H1 (cell line): ENCODE data around the gene PRR29. TPM values are rescaled to one million over a fixed set of nuclear protein-coding genes. Genes with fewer than 3 reads are reported as not detected.

Experiments used
- CTCF ChIA-PET: fragments of 300-600 bp; sonication (Branson Sonifier 250); formaldehyde crosslinking; loops from one replicate; lab custom pipeline; 2021; ENCODE audit not compliant: partially characterized antibody; lab: Charles Lee
- POLR2A ChIA-PET: fragments of 300-600 bp; sonication (Branson Sonifier 250); formaldehyde crosslinking; loops from one replicate; lab custom pipeline; 2021; ENCODE audit warnings: inconsistent platforms; ENCODE audit not compliant: partially characterized antibody; lab: Charles Lee
- DNase-seq, 2 experiments: peaks; one replicate each; pipeline versions ENCODE4 v3.0.0 to v3.0.0-alpha.2; 2010 to 2022; ENCODE audit warnings: low spot score in 2 of 2, low read depth in 1 of 2, mixed read lengths in 1 of 2
- FAIRE-seq: peaks from 2 replicates; lab custom pipeline; 2011; peaks lifted over from hg19 to GRCh38; lab: Jason Lieb, UNC
- H2AFZ ChIP-seq: 2 replicates; pipeline ENCODE4 v1.8.1; 2012; ENCODE audit warnings: low read length, inconsistent platforms
- H2AK5ac ChIP-seq: 2 replicates; pipeline ENCODE4 v1.6.1; 2013; ENCODE audit warnings: low read depth, low read length
- H2BK120ac ChIP-seq: replicated peaks from 2 replicates; pipeline ENCODE3; 2013; ENCODE audit warnings: low read depth, low read length, inconsistent platforms
- H2BK12ac ChIP-seq: 2 replicates; pipeline ENCODE4 v1.6.1; 2013; ENCODE audit warnings: low read depth, low read length
- H2BK15ac ChIP-seq: 2 replicates; pipeline ENCODE4 v1.6.1; 2013; ENCODE audit warnings: low read length
- H2BK20ac ChIP-seq: 2 replicates; pipeline ENCODE4 v1.6.1; 2013; ENCODE audit warnings: low read length
- H2BK5ac ChIP-seq: 2 replicates; pipeline ENCODE4 v1.6.1; 2013; ENCODE audit warnings: low read depth, low read length
- H3K14ac ChIP-seq: 2 replicates; pipeline ENCODE4 v1.6.1; 2013; ENCODE audit warnings: inconsistent platforms; ENCODE audit not compliant: insufficient read length
- H3K18ac ChIP-seq: 2 replicates; pipeline ENCODE4 v1.6.1; 2013; ENCODE audit warnings: low read length; ENCODE audit errors: extremely low read depth
- H3K23ac ChIP-seq: 2 replicates; pipeline ENCODE4 v1.6.1; 2013; ENCODE audit warnings: inconsistent platforms; ENCODE audit not compliant: insufficient read length
- H3K23me2 ChIP-seq: 2 replicates; pipeline ENCODE4 v1.6.1; 2013; ENCODE audit warnings: low read depth, low read length
- H3K27ac ChIP-seq: 2 replicates; pipeline ENCODE4 v1.6.1; 2011; ENCODE audit warnings: low read depth, low read length, inconsistent platforms
- H3K27me3 ChIP-seq, 4 experiments: replicated peaks in 1 of 4; 1 replicate in 1 of 4; 2 replicates in 3 of 4; pipeline versions ENCODE4 v1.6.1 to v1.8.1; 2011 to 2013; ENCODE audit warnings: low read length in 3 of 4, mild to moderate bottlenecking in 3 of 4, inconsistent platforms in 2 of 4, mixed read lengths in 2 of 4, moderate library complexity in 1 of 4; ENCODE audit not compliant: control insufficient read depth in 3 of 4, insufficient read depth in 3 of 4; ENCODE audit errors: extremely low read depth in 1 of 4
- H3K36me3 ChIP-seq, 4 experiments: 2 replicates each; pipeline versions ENCODE4 v1.6.1 to v1.8.1; 2011 to 2013; ENCODE audit warnings: mild to moderate bottlenecking in 4 of 4, low read length in 3 of 4, moderate library complexity in 2 of 4, control low read depth in 1 of 4, inconsistent platforms in 1 of 4; ENCODE audit not compliant: insufficient read depth in 4 of 4, control insufficient read depth in 2 of 4
- H3K4ac ChIP-seq: replicated peaks from 2 replicates; pipeline ENCODE3; 2013; ENCODE audit warnings: low read length, low read depth, mixed read lengths, inconsistent platforms; ENCODE audit not compliant: insufficient read length
- H3K4me1 ChIP-seq, 4 experiments: replicated peaks in 1 of 4; 1 replicate in 1 of 4; 2 replicates in 3 of 4; pipeline versions ENCODE4 v1.6.1 to v1.8.1; 2011 to 2013; ENCODE audit warnings: low read length in 3 of 4, inconsistent platforms in 2 of 4, mixed read lengths in 1 of 4; ENCODE audit not compliant: insufficient read depth in 4 of 4, control insufficient read depth in 3 of 4
- H3K4me2 ChIP-seq, 2 experiments: 2 replicates each; pipeline versions ENCODE4 v1.6.1 to v1.8.1; 2011 to 2013; ENCODE audit warnings: low read depth in 2 of 2, low read length in 2 of 2, control low read depth in 1 of 2, inconsistent platforms in 1 of 2, mild to moderate bottlenecking in 1 of 2; ENCODE audit not compliant: insufficient read depth in 1 of 2
- H3K4me3 ChIP-seq, 4 experiments: fragments of 200-600, 300-600 bp in 1 of 4; sonication (generic), shearing (Covaris generic), sonication (Bioruptor Twin) in 1 of 4; 2 replicates each; pipeline versions ENCODE4 v1.5.1 to v1.8.1; 2011 to 2016; ENCODE audit warnings: low read length in 4 of 4, low read depth in 3 of 4, control low read depth in 2 of 4, inconsistent platforms in 2 of 4, mild to moderate bottlenecking in 2 of 4, mixed read lengths in 1 of 4, moderate library complexity in 1 of 4; ENCODE audit not compliant: insufficient read depth in 2 of 4; ENCODE audit errors: extremely low read depth in 1 of 4
- H3K56ac ChIP-seq: replicated peaks from 2 replicates; pipeline ENCODE3; 2013; ENCODE audit warnings: low read depth, mild to moderate bottlenecking, mixed read lengths, low read length, inconsistent platforms; ENCODE audit not compliant: insufficient read length
- H3K79me1 ChIP-seq: 2 replicates; pipeline ENCODE4 v1.6.1; 2013; ENCODE audit warnings: low read depth, low read length, control low read depth
- H3K79me2 ChIP-seq, 2 experiments: 2 replicates each; pipeline versions ENCODE4 v1.6.1 to v1.8.1; 2012 to 2013; ENCODE audit warnings: low read length in 2 of 2, mild to moderate bottlenecking in 2 of 2, inconsistent platforms in 1 of 2; ENCODE audit not compliant: insufficient read depth in 2 of 2, control insufficient read depth in 1 of 2
- H3K9ac ChIP-seq, 4 experiments: replicated peaks in 1 of 4; 1 replicate in 1 of 4; 2 replicates in 3 of 4; pipeline versions ENCODE4 v1.6.1 to v1.8.1; 2011 to 2013; ENCODE audit warnings: low read depth in 3 of 4, low read length in 3 of 4, control low read depth in 2 of 4, mild to moderate bottlenecking in 2 of 4, moderate library complexity in 2 of 4, inconsistent platforms in 1 of 4; ENCODE audit errors: extremely low read depth in 1 of 4
- H3K9me3 ChIP-seq, 2 experiments: 2 replicates each; pipeline versions ENCODE4 v1.6.1 to v1.8.1; 2012 to 2013; ENCODE audit warnings: mild to moderate bottlenecking in 2 of 2, moderate library complexity in 2 of 2, control low read depth in 1 of 2, inconsistent platforms in 1 of 2, low read depth in 1 of 2, low read length in 1 of 2, mixed read lengths in 1 of 2; ENCODE audit not compliant: insufficient read depth in 2 of 2
- H4K20me1 ChIP-seq, 2 experiments: replicated peaks in 1 of 2; 2 replicates each; pipeline versions ENCODE3 to v1.8.1; 2011 to 2013; ENCODE audit warnings: inconsistent platforms in 2 of 2, low read length in 2 of 2, mild to moderate bottlenecking in 1 of 2; ENCODE audit not compliant: insufficient read depth in 2 of 2, control insufficient read depth in 1 of 2
- H4K5ac ChIP-seq: 2 replicates; pipeline ENCODE4 v1.6.1; 2013; ENCODE audit warnings: low read length, low read depth, mixed read lengths, inconsistent platforms; ENCODE audit not compliant: insufficient read length
- H4K8ac ChIP-seq: 2 replicates; pipeline ENCODE4 v1.8.0; 2013; ENCODE audit warnings: mild to moderate bottlenecking, moderate library complexity, low read length, inconsistent platforms; ENCODE audit not compliant: insufficient read depth; ENCODE audit errors: extremely low read depth
- H4K91ac ChIP-seq: replicated peaks from 2 replicates; pipeline ENCODE3; 2013; ENCODE audit warnings: low read length, mixed read lengths, inconsistent platforms; ENCODE audit not compliant: insufficient read length
- ASH2L ChIP-seq: fragments of 200-600, 300-600 bp; sonication (generic); IDR thresholded peaks from one replicate; pipeline ENCODE4 v1.7.1; 2017; ENCODE audit warnings: low read length
- CEBPB ChIP-seq: IDR thresholded peaks from 2 replicates; pipeline ENCODE4 v1.6.1; 2012; ENCODE audit warnings: low read depth, low read length
- E2F6 ChIP-seq: IDR thresholded peaks from 2 replicates; pipeline ENCODE4 v1.6.1; 2012; ENCODE audit warnings: inconsistent platforms
- JUN ChIP-seq: IDR thresholded peaks from 2 replicates; pipeline ENCODE4 v1.6.1; 2011; ENCODE audit warnings: low read depth, mild to moderate bottlenecking, improper control_type of control experiment, low read length
- KDM5A ChIP-seq: fragments of 200-600 bp; IDR thresholded peaks from 2 replicates; pipeline ENCODE4 v1.7.1; 2012; ENCODE audit warnings: mild to moderate bottlenecking, low read length, inconsistent platforms, mixed read lengths
- MAFK ChIP-seq: IDR thresholded peaks from 2 replicates; pipeline ENCODE4 v1.6.1; 2012; ENCODE audit warnings: low read depth, mild to moderate bottlenecking, improper control_type of control experiment, low read length
- PHF8 ChIP-seq: fragments of 200-600 bp; sonication (generic); conservative IDR thresholded peaks from 2 replicates; pipeline ENCODE4 v1.7.1; 2012; ENCODE audit warnings: low read depth, mild to moderate bottlenecking, inconsistent platforms, low read length, moderate library complexity
- POLR2A ChIP-seq, 2 experiments: IDR thresholded peaks; 1 replicate in 1 of 2; 2 replicates in 1 of 2; pipeline ENCODE4 v1.6.1; 2011; ENCODE audit warnings: low read depth in 2 of 2, low read length in 2 of 2, mild to moderate bottlenecking in 2 of 2; ENCODE audit errors: control extremely low read depth in 1 of 2
- RNF2 ChIP-seq: fragments of 200-900, 300-1000 bp; sonication (generic); IDR thresholded peaks from 2 replicates; pipeline ENCODE4 v1.7.1; 2016; ENCODE audit warnings: borderline replicate concordance, low read depth, mild to moderate bottlenecking, antibody characterized with exemption, low read length; ENCODE audit not compliant: poor library complexity, severe bottlenecking; ENCODE audit errors: missing control alignments
- WGBS, 2 experiments: shearing (Covaris generic) in 1 of 2; methylation state at CpG; one replicate each; pipeline versions ENCODE4 v1.1.6 to v1.1.7; 2013 to 2015; ENCODE audit warnings: low lambda C conversion rate in 2 of 2, mixed read lengths in 2 of 2, inconsistent platforms in 1 of 2, low coverage in 1 of 2, missing lambda C conversion rate in 1 of 2; ENCODE audit not compliant: insufficient replicate concordance in 2 of 2, insufficient coverage in 1 of 2, insufficient read length in 1 of 2; ENCODE audit errors: extremely low coverage in 1 of 2, missing lambda C conversion rate in 1 of 2; 5-methylcytosine and 5-hydroxymethylcytosine counted together
- polyA plus RNA-seq, 7 experiments: library from polyadenylated mRNA; depleted of rRNA in 3 of 7; stranded (reverse) in 5 of 7; unstranded in 2 of 7; fragments of >200 nt in 5 of 7; fragments of 200-250 nt in 2 of 7; gene quantifications; 1 replicate in 5 of 7; 2 replicates in 1 of 7; 4 replicates in 1 of 7; pipeline versions ENCODE4 v1.2.1 to v1.2.3, GENCODE V29; 2011 to 2013; ENCODE audit warnings: missing spikeins in 2 of 7, mixed read lengths in 2 of 7
- total RNA-seq: library from RNA; stranded (reverse); fragmentation: NEBNext Ultra II Directional; extraction: Animal tissue kit (Norgen Biotek cat#: 25700); gene quantifications from 2 replicates; pipeline ENCODE4 v1.2.1, GENCODE V29; 2021

PRR29 gene
- total and polyA plus RNA-seq, 2 of the 8 experiments (the other 6 are each of a cell fraction or from before 2014, with no cell fraction given), result 0.67 to 0.83 TPM

GRCh38 chr17:64006361-64007088 is 8.4 kb downstream of the PRR29 start:
- Histone ChIP-seq H3K4ac (no peak overlapping the region), H3K23me2 (no peaks in the 10 kb centered on the region), H4K5ac (no peak overlapping the region), H3K4me2 (no peak overlapping the region), H2AFZ (no peak overlapping the region), H3K36me3 (no peaks in the 10 kb centered on the region), H3K79me1 (no peaks in the 10 kb centered on the region), H2BK20ac (no peak overlapping the region), H3K27me3 (no peaks in the 10 kb centered on the region), H4K20me1 (no peaks in the 10 kb centered on the region), H2BK5ac (no peak overlapping the region), H2BK120ac (no peak overlapping the region), H3K9ac (no peak overlapping the region), H3K18ac (no peak overlapping the region), H3K56ac (no peak overlapping the region)
- POLR2A ChIA-PET, result interaction anchor here (0.6 to 1.4 kb wide), 3 partner anchors 8 to 760 kb away, joined by 3 read pairs; partner anchors contain the start of gene PRR29
- no peak for FAIRE-seq
- TF ChIP-seq CEBPB (no peak), JUN (no peak), POLR2A (IDR thresholded peaks at IDR 0.05; ENCODE audit: control extremely low read depth in 1 of 2, low read depth in 2 of 2, low read length in 2 of 2) (no peak), PHF8 (no peak), MAFK (no peak), KDM5A (no peak), E2F6 (no peak), ASH2L (no peak), RNF2 (no peak)
- TF ChIP-seq, all 59 proteins: peak for 0
- peak in 1 of 2 experiments; percentile 39 for DNase-seq
- Histone ChIP-seq H3K4me3 (no peak overlapping the region), H4K91ac (no peak overlapping the region), H4K8ac (no peak overlapping the region), H3K79me2 (no peaks in the 10 kb centered on the region), H2AK5ac (no peak overlapping the region), H3K23ac (no peak overlapping the region), H3K9me3 (no peaks in the 10 kb centered on the region), H2BK12ac (no peak overlapping the region), H3K14ac (no peak overlapping the region), H3K27ac (no peak overlapping the region), H2BK15ac (no peak overlapping the region), H3K4me1 (peaks cover 0 to 12% (median 5%) of the 10 kb centered on the region in 4 experiments; a peak in 4 of 7 replicates)
- WGBS, 2 experiments, result 93% methylated on average over 13 of the region's 13 CpGs; no CpG with 5 or more reads in 1 of the 2 experiments
- CTCF ChIA-PET, result interaction anchor here (0.5 to 4.0 kb wide), 15 partner anchors 9 to 124 kb away, joined by 3 to 26 read pairs (median 4); partner anchors contain the start of genes CSHL1, GH1 and PRR29
